ENCODE measurements around the gene CSTPP1.

GRCh38 chr11:46979358-46979757 is 42.8 kb downstream of the CSTPP1 start:
- no peak for TF ChIP-seq CTCF (IDR thresholded peaks at IDR 0.05)
- TF ChIP-seq POLR2A (IDR thresholded peaks at IDR 0.05): no peak

Data from gastroesophageal sphincter (tissue), 3 donors.